Measurements from ENCODE around the gene RNU6-8.
A peak's percentile ranks its signal among the peaks of the same experiment; 100 is the strongest.

RNU6-8 gene

DNA sequence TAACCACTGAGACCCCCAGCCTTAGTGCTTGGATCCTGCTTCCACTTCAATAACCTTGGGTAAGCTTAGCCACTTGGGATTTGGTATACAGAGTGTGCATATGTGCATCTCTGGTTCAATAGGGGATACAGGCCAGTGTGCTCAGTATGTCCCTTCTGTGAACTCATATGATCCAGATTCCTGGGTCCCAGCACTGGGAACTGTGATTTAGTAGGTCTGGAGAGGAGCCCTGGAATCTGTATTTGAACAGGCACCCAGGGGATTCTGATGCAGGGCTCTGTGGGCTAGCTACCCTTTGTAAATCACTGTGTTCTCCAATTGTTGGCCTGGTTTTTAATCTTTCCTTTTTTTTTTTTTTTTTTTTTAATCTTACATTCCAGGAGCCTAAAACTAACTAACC lies 9.8 kb upstream of the RNU6-8 start:
- no peak overlapping the region for H4K12ac ChIP-seq (ENCODE audit: low read depth, low read length)
- H3K18ac ChIP-seq (ENCODE audit: low read length), result no peak overlapping the region
- H3K9ac ChIP-seq (ENCODE audit: low read length), result no peak overlapping the region
- H3K79me1 ChIP-seq (ENCODE audit: low read length), result no peaks in the 10 kb centered on the region
- no peak overlapping the region for H3K27ac ChIP-seq (ENCODE audit: low read depth, low read length)
- no peak overlapping the region for H2AK5ac ChIP-seq (ENCODE audit: low read length)
- H3K36me3 ChIP-seq (ENCODE audit: control insufficient read depth in 1 of 2, insufficient read depth in 2 of 2, low read length in 2 of 2), result no peaks in the 10 kb centered on the region
- H3K4me1 ChIP-seq (ENCODE audit: control insufficient read depth in 1 of 2, insufficient read depth in 2 of 2, low read length in 2 of 2), result no peaks in the 10 kb centered on the region
- H3K27me3 ChIP-seq (ENCODE audit: insufficient read depth, low read length), result no peaks in the 10 kb centered on the region
- no peak overlapping the region for H2BK120ac ChIP-seq (ENCODE audit: insufficient read depth, low read length, poor library complexity)
- H3K4ac ChIP-seq (ENCODE audit: low read depth, low read length), result no peak overlapping the region
- H2BK12ac ChIP-seq (ENCODE audit: low read length), result no peak overlapping the region
- no peak overlapping the region for H4K91ac ChIP-seq (ENCODE audit: low read depth, low read length)
- H3K9me3 ChIP-seq (ENCODE audit: insufficient read depth, low read depth, low read length), result no peaks in the 10 kb centered on the region
- H4K8ac ChIP-seq (ENCODE audit: low read depth, low read length), result no peak overlapping the region
- H3K79me2 ChIP-seq (ENCODE audit: control insufficient read depth, insufficient read depth, low read length, poor library complexity), result no peaks in the 10 kb centered on the region
- no peak overlapping the region for H3K23ac ChIP-seq (ENCODE audit: low read length)
- no peak overlapping the region for H2BK5ac ChIP-seq (ENCODE audit: low read depth, low read length, poor library complexity)
- H3K14ac ChIP-seq (ENCODE audit: low read length), result no peak overlapping the region
- no peak overlapping the region for H3K4me3 ChIP-seq (ENCODE audit: low read depth, low read length)
- no peak overlapping the region for H3K4me2 ChIP-seq (ENCODE audit: low read length)
- no peak for DNase-seq
- H2AFZ ChIP-seq (ENCODE audit: insufficient read depth, low read length, poor library complexity), result no peak overlapping the region

GRCh38 chr14:32211068-32211404 lies 8.0 kb upstream of the RNU6-8 start:
- H3K79me2 ChIP-seq (ENCODE audit: control insufficient read depth, insufficient read depth, low read length, poor library complexity), result no peaks in the 10 kb centered on the region
- H3K4me1 ChIP-seq (ENCODE audit: control insufficient read depth in 1 of 2, insufficient read depth in 2 of 2, low read length in 2 of 2), result no peaks in the 10 kb centered on the region
- peak in 1 of 2 donors; percentile 19 for DNase-seq
- H2BK5ac ChIP-seq (ENCODE audit: low read depth, low read length, poor library complexity), result no peak overlapping the region
- no peak overlapping the region for H3K4me2 ChIP-seq (ENCODE audit: low read length)
- H3K27me3 ChIP-seq (ENCODE audit: insufficient read depth, low read length), result no peaks in the 10 kb centered on the region
- H3K79me1 ChIP-seq (ENCODE audit: low read length), result no peaks in the 10 kb centered on the region
- no peaks in the 10 kb centered on the region for H3K9me3 ChIP-seq (ENCODE audit: insufficient read depth, low read depth, low read length)
- no peak overlapping the region for H3K23ac ChIP-seq (ENCODE audit: low read length)
- no peak overlapping the region for H4K12ac ChIP-seq (ENCODE audit: low read depth, low read length)
- H3K9ac ChIP-seq (ENCODE audit: low read length), result no peak overlapping the region
- no peak overlapping the region for H4K91ac ChIP-seq (ENCODE audit: low read depth, low read length)
- H2BK12ac ChIP-seq (ENCODE audit: low read length), result no peak overlapping the region
- H3K27ac ChIP-seq (ENCODE audit: low read depth, low read length), result no peak overlapping the region
- no peak overlapping the region for H2AFZ ChIP-seq (ENCODE audit: insufficient read depth, low read length, poor library complexity)
- H3K36me3 ChIP-seq (ENCODE audit: control insufficient read depth in 1 of 2, insufficient read depth in 2 of 2, low read length in 2 of 2), result no peaks in the 10 kb centered on the region
- WGBS (ENCODE audit: extremely low coverage, insufficient coverage, insufficient read length), result no CpG with 5 or more reads among the region's 3 CpGs
- H2AK5ac ChIP-seq (ENCODE audit: low read length), result no peak overlapping the region
- no peak overlapping the region for H3K4me3 ChIP-seq (ENCODE audit: low read depth, low read length)
- no peak overlapping the region for H4K8ac ChIP-seq (ENCODE audit: low read depth, low read length)
- no peak overlapping the region for H2BK120ac ChIP-seq (ENCODE audit: insufficient read depth, low read length, poor library complexity)
- H3K14ac ChIP-seq (ENCODE audit: low read length), result no peak overlapping the region
- no peak overlapping the region for H3K18ac ChIP-seq (ENCODE audit: low read length)
- no peak overlapping the region for H3K4ac ChIP-seq (ENCODE audit: low read depth, low read length)

GRCh38 chr14:32209471-32209870 lies 6.4 kb upstream of the RNU6-8 start:
- no peak overlapping the region for H3K27ac ChIP-seq (ENCODE audit: low read depth, low read length)
- H4K8ac ChIP-seq (ENCODE audit: low read depth, low read length), result no peak overlapping the region
- no peaks in the 10 kb centered on the region for H3K79me2 ChIP-seq (ENCODE audit: control insufficient read depth, insufficient read depth, low read length, poor library complexity)
- no peaks in the 10 kb centered on the region for H3K79me1 ChIP-seq (ENCODE audit: low read length)
- H3K14ac ChIP-seq (ENCODE audit: low read length), result no peak overlapping the region
- no peak overlapping the region for H2BK120ac ChIP-seq (ENCODE audit: insufficient read depth, low read length, poor library complexity)
- H2BK5ac ChIP-seq (ENCODE audit: low read depth, low read length, poor library complexity), result no peak overlapping the region
- H3K4me1 ChIP-seq (ENCODE audit: control insufficient read depth in 1 of 2, insufficient read depth in 2 of 2, low read length in 2 of 2), result no peaks in the 10 kb centered on the region
- H2BK12ac ChIP-seq (ENCODE audit: low read length), result no peak overlapping the region
- no peak overlapping the region for H3K9ac ChIP-seq (ENCODE audit: low read length)
- H3K4me2 ChIP-seq (ENCODE audit: low read length), result no peak overlapping the region
- no peak overlapping the region for H4K12ac ChIP-seq (ENCODE audit: low read depth, low read length)
- H2AFZ ChIP-seq (ENCODE audit: insufficient read depth, low read length, poor library complexity), result no peak overlapping the region
- DNase-seq, result no peak
- H3K23ac ChIP-seq (ENCODE audit: low read length), result no peak overlapping the region
- H3K9me3 ChIP-seq (ENCODE audit: insufficient read depth, low read depth, low read length), result no peaks in the 10 kb centered on the region
- no peaks in the 10 kb centered on the region for H3K27me3 ChIP-seq (ENCODE audit: insufficient read depth, low read length)
- no peak overlapping the region for H3K4me3 ChIP-seq (ENCODE audit: low read depth, low read length)
- no peak overlapping the region for H4K91ac ChIP-seq (ENCODE audit: low read depth, low read length)
- no peak overlapping the region for H3K18ac ChIP-seq (ENCODE audit: low read length)
- no peak overlapping the region for H3K4ac ChIP-seq (ENCODE audit: low read depth, low read length)
- H3K36me3 ChIP-seq (ENCODE audit: control insufficient read depth in 1 of 2, insufficient read depth in 2 of 2, low read length in 2 of 2), result no peaks in the 10 kb centered on the region
- H2AK5ac ChIP-seq (ENCODE audit: low read length), result no peak overlapping the region

- H2BK5ac ChIP-seq (ENCODE audit: low read depth, low read length, poor library complexity), result no peak overlapping the region
- no peaks in the 10 kb centered on the region for H3K79me2 ChIP-seq (ENCODE audit: control insufficient read depth, insufficient read depth, low read length, poor library complexity)
- no peak overlapping the region for H4K91ac ChIP-seq (ENCODE audit: low read depth, low read length)
- H3K18ac ChIP-seq (ENCODE audit: low read length), result no peak overlapping the region
- no peak overlapping the region for H4K8ac ChIP-seq (ENCODE audit: low read depth, low read length)
- no peak overlapping the region for H3K27ac ChIP-seq (ENCODE audit: low read depth, low read length)
- no peak overlapping the region for H2AFZ ChIP-seq (ENCODE audit: insufficient read depth, low read length, poor library complexity)
- no peak overlapping the region for H3K23ac ChIP-seq (ENCODE audit: low read length)
- no peak overlapping the region for H3K4me2 ChIP-seq (ENCODE audit: low read length)
- no peak overlapping the region for H3K14ac ChIP-seq (ENCODE audit: low read length)
- peaks cover under 1% of the 10 kb centered on the region for H3K79me1 ChIP-seq (ENCODE audit: low read length)
- no peak overlapping the region for H2AK5ac ChIP-seq (ENCODE audit: low read length)
- no peaks in the 10 kb centered on the region for H3K36me3 ChIP-seq (ENCODE audit: control insufficient read depth in 1 of 2, insufficient read depth in 2 of 2, low read length in 2 of 2)
- no peak overlapping the region for H2BK12ac ChIP-seq (ENCODE audit: low read length)
- H3K9ac ChIP-seq (ENCODE audit: low read length), result no peak overlapping the region
- no peaks in the 10 kb centered on the region for H3K9me3 ChIP-seq (ENCODE audit: insufficient read depth, low read depth, low read length)
- H3K4me1 ChIP-seq (ENCODE audit: control insufficient read depth in 1 of 2, insufficient read depth in 2 of 2, low read length in 2 of 2), result no peaks in the 10 kb centered on the region
- no CpG with 5 or more reads among the region's 3 CpGs for WGBS (ENCODE audit: extremely low coverage, insufficient coverage, insufficient read length)
- H4K12ac ChIP-seq (ENCODE audit: low read depth, low read length), result no peak overlapping the region
- no peak overlapping the region for H3K4ac ChIP-seq (ENCODE audit: low read depth, low read length)
- H3K27me3 ChIP-seq (ENCODE audit: insufficient read depth, low read length), result no peaks in the 10 kb centered on the region
- DNase-seq, result no peak
- H3K4me3 ChIP-seq (ENCODE audit: low read depth, low read length), result no peak overlapping the region
- H2BK120ac ChIP-seq (ENCODE audit: insufficient read depth, low read length, poor library complexity), result no peak overlapping the region
These were observed 5.4 kb upstream of the RNU6-8 start for GRCh38 chr14:32208490-32208889.

GRCh38 chr14:32206552-32206951 lies 3.5 kb upstream of the RNU6-8 start:
- Histone ChIP-seq H2AK5ac (ENCODE audit: low read length) (no peak overlapping the region), H3K9ac (ENCODE audit: low read length) (no peak overlapping the region), H3K18ac (ENCODE audit: low read length) (no peak overlapping the region), H3K4me1 (ENCODE audit: control insufficient read depth in 1 of 2, insufficient read depth in 2 of 2, low read length in 2 of 2) (no peaks in the 10 kb centered on the region), H2BK5ac (ENCODE audit: low read depth, low read length, poor library complexity) (no peak overlapping the region), H3K23ac (ENCODE audit: low read length) (no peak overlapping the region), H3K27me3 (ENCODE audit: insufficient read depth, low read length) (no peaks in the 10 kb centered on the region), H3K79me1 (ENCODE audit: low read length) (peaks cover 4% of the 10 kb centered on the region), H3K27ac (ENCODE audit: low read depth, low read length) (no peak overlapping the region), H2BK12ac (ENCODE audit: low read length) (no peak overlapping the region), H4K8ac (ENCODE audit: low read depth, low read length) (no peak overlapping the region), H3K4ac (ENCODE audit: low read depth, low read length) (no peak overlapping the region), H4K12ac (ENCODE audit: low read depth, low read length) (no peak overlapping the region), H3K4me2 (ENCODE audit: low read length) (no peak overlapping the region), H3K79me2 (ENCODE audit: control insufficient read depth, insufficient read depth, low read length, poor library complexity) (no peaks in the 10 kb centered on the region), H3K36me3 (ENCODE audit: control insufficient read depth in 1 of 2, insufficient read depth in 2 of 2, low read length in 2 of 2) (no peaks in the 10 kb centered on the region), H3K4me3 (ENCODE audit: low read depth, low read length) (no peak overlapping the region), H2BK120ac (ENCODE audit: insufficient read depth, low read length, poor library complexity) (no peak overlapping the region), H2AFZ (ENCODE audit: insufficient read depth, low read length, poor library complexity) (no peak overlapping the region), H3K9me3 (ENCODE audit: insufficient read depth, low read depth, low read length) (no peaks in the 10 kb centered on the region), H4K91ac (ENCODE audit: low read depth, low read length) (no peak overlapping the region), H3K14ac (ENCODE audit: low read length) (no peak overlapping the region)
- no CpG with 5 or more reads among the region's 2 CpGs for WGBS (ENCODE audit: extremely low coverage, insufficient coverage, insufficient read length)
- DNase-seq, result no peak

Data from trophoblast cell (in vitro differentiated cells and primary cell).